Fibroblast of skin of scalp (primary cell): ENCODE data around the gene PARP16. TPM values are rescaled to one million over a fixed set of nuclear protein-coding genes. Genes with fewer than 3 reads are reported as not detected.
A peak's percentile ranks its signal among the peaks of the same experiment; 100 is the strongest.

Experiments used
- DNase-seq: peaks from one replicate; pipeline ENCODE4 v3.0.0-alpha.2; 2013
- polyA plus RNA-seq, 2 experiments: library from polyadenylated mRNA; unstranded; fragments of 120-200 nt; gene quantifications; one replicate each; pipeline ENCODE4 v1.2.1, GENCODE V29; 2013; ENCODE audit not compliant: insufficient read length in 2 of 2

The PARP16 gene
- polyA plus RNA-seq (2013, experiment 1 of 2; ENCODE audit: insufficient read length), result 5.2 TPM
- 5.7 TPM for polyA plus RNA-seq (2013, experiment 2 of 2; ENCODE audit: insufficient read length)

GRCh38 chr15:65286704-65287519 lies at the start of gene PARP16:
PARP16 (minus strand) TSS chr15:65286883; CDS start chr15:65286426, 457 bp downstream.
- DNase-seq, result peak; percentile 83

GRCh38 chr15:65335278-65336055 lies 48.8 kb upstream of the PARP16 start:
- DNase-seq, result no peak

GRCh38 chr15:65334586-65335231 lies 48.0 kb upstream of the PARP16 start:
- DNase-seq, result peak; percentile 40

DNA sequence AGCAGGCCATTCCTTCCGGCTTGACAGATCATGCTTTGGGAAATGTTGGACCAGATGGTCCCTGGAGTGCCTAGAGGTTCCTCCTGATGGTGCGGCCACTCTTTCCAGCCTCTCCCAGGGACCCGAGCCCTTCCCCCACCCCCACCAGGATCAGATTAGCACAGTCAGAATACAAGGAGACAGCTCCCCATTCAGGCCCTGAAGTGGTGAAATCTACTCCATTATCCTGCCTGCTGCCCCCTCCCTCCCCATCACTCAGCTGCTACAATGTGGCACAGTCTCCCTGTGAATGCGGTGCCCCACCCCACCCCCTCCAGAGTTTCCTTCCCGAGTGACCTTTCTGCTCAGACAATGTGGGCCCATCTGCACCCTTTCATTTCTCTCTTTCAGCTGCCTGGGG lies 47.2 kb upstream of the PARP16 start:
- DNase-seq, result no peak

DNA sequence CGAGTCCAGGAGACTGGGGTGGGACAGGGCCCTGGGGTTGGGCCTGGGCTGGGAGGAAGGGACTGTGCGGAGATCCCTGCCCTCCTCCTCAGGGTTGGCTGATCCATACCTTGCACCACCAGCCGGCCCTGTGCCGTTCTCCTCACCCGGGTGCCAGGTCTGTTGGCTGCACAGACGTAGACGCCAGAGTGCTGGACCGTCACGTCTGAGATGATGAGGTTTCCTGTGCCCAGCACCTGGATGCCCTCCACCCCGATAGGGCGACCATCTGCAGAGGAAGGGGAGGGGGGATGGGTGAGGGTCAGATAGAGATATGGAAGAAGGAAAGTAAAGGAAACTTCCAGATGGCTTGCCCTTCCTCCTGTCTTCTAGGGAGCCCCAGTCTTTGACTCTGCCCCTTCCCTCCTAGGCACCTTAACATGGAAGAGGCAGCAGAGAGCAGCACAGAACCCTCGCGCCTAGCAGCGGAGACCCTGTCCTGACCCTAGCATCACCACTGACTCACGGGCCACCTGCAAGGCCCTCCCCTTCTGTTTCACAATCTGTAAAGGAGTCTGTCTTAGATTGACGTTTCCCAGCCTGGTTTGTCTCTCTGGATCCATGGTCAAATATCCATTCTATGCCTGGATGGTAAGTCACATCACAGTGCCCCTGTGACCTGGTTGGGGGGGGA lies 46.6 kb upstream of the PARP16 start:
- DNase-seq, result no peak

DNA sequence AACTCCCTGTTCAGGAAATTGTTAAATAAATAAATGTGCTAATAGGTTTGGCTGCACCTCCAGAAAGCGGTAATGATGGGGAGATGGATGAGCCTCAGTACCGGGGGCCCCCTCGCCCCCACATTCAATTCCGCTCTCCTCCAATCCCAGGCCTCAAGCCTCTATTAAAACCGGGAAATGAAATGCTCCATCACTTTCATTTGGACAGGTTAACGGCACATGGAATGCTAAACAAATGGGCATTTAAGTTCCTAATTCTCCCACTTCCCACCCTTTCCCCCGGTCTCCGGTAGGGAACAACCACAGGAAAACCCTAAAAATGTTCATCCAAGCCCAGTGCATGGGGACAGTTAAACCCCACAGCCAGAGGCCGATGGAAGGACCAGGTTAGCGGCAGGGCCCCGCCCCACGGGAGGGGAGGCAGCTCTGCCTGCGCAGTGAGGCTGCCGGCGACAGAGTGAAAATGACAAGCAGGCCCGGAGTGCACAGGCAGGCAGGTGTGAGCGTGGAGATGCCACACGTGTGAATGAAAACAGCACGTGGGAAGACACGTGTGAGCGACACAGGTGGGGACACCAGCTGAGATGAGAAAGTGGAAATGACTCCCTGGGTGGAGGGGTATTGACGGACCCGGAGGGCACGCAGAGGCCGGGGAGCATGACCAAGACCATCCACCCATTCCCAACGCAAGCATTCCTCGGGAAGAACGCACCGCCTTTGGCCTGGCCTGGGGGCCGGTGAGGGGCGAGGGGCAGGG lies 45.9 kb upstream of the PARP16 start:
- DNase-seq, result no peak

- DNase-seq, result no peak
Measured at GRCh38 chr15:65331811-65332210, 45.1 kb upstream of the PARP16 start.

GRCh38 chr15:65330934-65331645 lies 44.4 kb upstream of the PARP16 start:
- no peak for DNase-seq

DNA sequence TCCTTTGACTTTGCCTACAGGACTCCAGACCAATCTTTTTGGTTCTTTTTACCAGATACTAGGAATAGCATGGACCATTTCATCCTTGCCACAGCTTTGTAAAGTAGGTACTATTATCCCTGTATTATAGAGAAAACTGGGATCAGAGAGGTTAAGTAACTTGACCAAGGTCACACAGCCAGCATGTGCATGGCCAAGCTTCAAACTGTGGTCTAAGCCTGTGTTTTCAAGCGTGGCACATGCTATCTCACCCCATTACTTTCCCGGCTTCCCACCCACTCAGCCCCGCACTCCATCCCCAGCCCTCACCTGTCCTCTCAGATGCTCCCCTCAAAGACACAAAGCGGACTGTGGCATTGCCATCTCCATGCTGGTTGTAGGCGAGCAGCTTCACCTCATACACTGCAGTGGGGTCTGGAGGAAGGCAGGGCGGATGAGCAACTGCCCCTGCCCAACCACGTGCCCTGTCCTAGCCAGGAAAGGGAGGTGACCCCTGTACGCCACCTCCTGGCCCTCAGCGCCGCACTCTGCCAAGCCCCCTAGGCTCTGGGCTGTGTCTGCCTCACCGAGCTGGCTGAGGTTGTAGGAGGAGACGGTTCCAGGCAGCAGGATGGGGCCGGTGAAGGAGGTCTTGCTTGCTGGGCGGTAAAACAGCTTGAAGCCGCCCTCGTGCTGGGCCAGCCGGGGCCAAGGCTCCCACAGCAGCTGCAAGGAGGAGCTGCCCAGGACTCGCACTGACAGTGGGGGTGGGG lies 43.5 kb upstream of the PARP16 start:
- no peak for DNase-seq

DNA sequence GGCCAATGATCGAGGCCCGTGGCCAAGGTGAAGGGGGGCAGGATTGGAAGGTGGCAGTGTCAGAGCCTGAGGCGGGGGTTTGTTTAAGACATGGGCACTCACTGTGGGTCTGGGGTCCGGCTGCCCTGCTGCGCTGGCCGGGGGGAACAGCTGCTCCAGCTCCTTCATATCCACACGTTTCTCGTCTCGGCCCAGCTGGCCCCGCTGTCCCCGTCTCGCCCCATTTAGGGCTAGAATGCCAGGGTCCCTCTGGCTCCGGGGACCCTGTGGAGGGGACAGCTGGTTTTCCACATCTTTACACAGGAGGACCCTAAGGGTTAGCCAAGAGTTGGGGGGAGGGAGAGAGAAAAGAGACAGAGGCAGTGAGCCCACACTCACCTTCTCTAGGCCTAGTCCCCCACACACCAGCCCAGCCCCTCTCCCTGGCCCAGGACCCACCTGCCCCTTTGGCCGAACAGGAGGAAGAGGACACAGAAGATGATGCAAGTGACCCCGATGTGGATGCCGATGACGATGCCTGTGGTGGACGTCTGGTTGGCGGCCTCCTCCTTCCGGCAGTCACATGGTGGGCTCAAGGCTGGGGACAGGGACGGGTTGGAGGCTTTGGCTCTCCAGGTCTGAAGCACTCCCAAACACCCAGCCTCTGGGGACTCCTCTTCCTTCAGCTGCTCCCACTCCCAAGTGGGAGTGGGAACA lies 42.8 kb upstream of the PARP16 start:
- no peak for DNase-seq

GRCh38 chr15:65328506-65329287 lies 42.0 kb upstream of the PARP16 start:
- no peak for DNase-seq

DNA sequence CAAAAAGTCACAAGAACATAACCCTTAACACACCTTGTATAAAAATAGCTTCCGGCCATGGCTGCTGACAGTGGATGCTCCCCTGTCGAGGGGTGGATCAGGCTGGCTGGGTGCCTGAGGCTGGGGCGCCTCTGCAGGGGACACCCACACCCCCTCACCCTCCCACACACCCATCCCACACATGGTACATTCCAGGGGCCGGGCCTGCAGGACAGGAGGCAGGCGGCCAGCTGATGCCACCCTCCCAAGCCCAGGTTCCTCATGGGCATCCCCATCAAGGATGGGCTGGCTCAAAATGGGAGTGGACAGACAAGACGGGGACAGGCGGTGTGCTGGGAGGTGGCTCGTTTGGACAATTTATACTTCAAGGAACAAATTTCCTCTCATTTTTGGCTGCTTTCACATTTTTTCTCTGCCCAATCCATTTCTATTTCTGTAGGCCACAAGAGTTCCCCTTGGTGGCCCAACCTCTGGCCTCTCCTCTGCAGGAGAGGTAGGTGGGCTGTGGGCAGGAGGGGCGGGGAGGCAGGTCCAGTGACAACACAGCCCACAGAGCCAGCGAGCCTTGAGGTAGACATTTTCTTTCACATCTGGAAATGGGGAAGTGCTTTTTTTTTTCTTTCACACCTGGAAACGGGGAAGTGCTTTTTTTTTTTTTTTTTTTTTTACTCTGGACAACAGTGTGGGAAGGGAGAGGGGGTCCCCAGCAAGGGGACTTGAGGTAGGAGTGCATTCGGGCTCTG lies 41.1 kb upstream of the PARP16 start:
- no peak for DNase-seq

DNA sequence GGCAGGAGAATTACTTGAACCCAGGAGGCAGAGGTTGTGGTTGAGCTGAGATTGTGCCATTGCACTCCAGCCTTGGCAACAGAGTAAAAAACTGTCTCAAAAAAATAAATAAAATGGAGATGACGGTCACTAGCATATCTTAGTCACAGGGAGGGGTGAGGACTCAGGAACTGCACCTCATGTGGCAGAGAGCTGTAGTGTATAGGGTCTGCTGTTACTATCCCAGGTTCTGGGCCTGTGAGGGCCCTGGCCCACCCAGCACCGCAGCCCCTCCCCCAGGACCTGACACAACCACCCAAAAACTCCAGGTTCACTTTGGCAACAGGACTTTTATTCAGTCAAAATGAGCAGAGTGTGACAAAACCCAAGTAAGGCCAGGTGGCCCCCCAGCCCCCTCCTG lies 40.1 kb upstream of the PARP16 start:
- DNase-seq, result no peak

GRCh38 chr15:65326117-65326526 lies 39.4 kb upstream of the PARP16 start:
- DNase-seq, result no peak

DNA sequence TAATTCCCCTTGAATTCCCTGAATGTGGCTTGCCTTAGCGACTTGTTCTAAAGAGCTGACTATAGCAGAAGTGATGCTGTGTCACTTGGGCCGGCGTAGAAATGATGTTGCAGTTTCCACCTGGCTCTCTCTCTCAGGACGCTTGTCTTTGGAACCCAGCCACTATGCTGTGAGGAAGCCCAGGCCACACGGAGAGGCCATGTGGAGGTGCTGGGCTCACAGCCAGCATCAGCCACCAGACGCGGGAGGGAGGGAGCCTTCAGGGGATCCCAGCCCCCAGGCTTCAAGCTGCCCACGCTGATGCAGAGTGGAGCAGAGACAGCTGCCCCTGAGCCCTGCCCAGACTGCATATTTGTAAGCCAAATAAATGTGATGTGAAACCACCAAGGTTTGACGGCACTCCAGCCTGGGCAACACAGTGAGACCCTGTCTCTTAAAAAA lies 36.4 kb upstream of the PARP16 start:
- peak; percentile 59 for DNase-seq

DNA sequence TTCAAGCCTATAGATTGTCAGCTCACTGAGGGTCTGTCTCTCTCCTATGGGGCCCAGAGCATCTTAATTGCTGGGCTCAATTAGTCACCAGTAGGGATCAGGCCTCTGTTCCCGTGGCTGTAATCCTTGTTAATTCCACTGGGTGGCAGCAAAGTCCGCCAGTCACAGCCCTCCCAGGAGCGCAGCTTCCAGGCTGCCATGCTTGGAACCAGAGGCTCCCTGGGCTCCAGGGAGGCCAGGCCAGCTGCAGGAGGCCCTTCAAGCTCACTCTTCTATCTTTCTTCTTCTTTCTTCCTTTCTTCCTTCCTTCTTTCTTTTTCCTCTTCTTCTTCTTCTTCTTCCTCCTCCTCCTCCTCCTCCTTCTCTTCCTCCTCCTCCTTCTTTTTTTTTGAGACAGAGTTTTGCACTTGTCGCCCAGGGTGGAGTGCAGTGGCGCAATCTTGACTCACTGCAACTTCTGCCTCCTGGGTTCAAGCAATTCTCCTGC lies 32.2 kb upstream of the PARP16 start:
- DNase-seq, result peak; percentile 81

DNA sequence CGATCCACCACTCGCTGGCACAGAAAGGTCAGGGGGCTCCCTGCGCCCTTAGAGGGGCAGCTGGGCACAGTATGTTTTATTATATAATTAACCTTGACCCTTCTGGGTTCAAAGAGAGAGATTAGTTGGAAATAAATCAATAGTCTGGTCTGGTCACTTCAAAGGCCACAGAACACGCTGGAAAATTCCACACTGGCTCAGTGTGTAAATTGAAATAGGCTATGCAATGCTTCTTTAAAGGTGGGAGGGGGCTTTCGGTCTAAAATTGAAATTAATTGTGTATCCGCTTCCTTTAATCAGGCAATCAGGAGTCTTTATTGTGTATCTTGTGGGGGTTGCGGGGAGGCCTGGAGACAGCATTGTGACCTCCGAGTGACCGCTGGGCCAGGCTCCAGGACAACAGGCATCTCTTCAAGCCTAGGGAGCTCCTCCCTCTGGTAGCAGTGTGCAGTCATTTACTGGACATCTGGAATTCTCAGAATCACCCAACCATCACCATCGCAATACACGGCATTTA lies 25.8 kb upstream of the PARP16 start:
- DNase-seq, result no peak

DNA sequence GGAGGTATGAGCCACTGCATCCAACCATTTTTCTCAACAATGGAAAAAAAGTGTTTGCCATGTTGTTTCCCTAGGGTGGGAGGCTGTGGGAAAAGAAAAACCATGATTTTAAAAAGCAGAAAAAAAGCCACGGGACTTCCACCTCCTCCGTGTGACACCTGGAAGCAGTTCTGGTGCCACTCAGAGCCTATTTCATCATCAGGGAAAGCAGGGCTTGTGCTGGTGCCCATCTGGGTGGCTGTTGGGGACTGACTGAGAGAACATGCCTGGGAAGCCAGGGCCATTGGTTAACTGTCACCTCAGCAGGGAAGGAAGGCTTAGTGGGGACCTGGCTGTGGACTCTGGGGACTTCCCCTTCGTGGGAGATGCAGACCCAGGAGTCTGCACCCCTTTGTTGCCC lies 25.1 kb upstream of the PARP16 start:
- no peak for DNase-seq
